ENCODE measurements around the gene NEK9. TPM values are rescaled to one million over a fixed set of nuclear protein-coding genes. Genes with fewer than 3 reads are reported as not detected.

NEK9 gene
- total RNA-seq, 1 donor from 2014 or later, result 116 TPM

DNA sequence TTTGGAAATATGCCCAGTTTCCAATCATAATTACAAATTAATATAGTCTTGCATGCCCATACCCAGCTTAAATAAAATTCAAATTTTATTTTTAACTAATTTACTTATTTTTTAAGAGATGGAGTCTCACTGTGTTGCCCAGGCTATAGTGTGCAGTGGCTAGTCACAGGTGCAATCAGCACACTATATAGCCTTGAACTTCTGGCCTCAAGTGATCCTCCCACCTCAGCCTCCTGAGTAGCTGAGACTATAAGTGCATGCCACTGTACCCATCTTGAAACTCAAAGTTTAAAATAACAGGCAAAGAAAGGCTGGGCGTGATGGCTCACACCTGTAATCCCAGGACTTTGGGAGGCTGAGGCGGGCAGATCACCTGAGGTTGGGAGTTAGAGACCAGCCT is 85.9 kb downstream of the NEK9 start:
- DNase-seq (ENCODE audit: low spot score in 2 of 2), result no peak
- H3K27me3 ChIP-seq, result no peaks in the 10 kb centered on the region
- intact Hi-C loops (cut with DNase I), result no loop called here
- peaks cover 0 to 7% of the 10 kb centered on the region in 2 donors for H3K4me1 ChIP-seq
- peaks cover 8 to 44% of the 10 kb centered on the region in 2 donors for H3K36me3 ChIP-seq
- no peaks in the 10 kb centered on the region for H3K9me3 ChIP-seq
- H3K27ac ChIP-seq, result no peak overlapping the region
- H3K4me3 ChIP-seq, result no peak overlapping the region
- TF ChIP-seq CTCF (IDR thresholded peaks at IDR 0.05), result no peak

GRCh38 chr14:75040507-75040906 is 86.3 kb downstream of the NEK9 start:
- Histone ChIP-seq H3K27me3 (no peaks in the 10 kb centered on the region), H3K36me3 (peaks cover 8 to 48% of the 10 kb centered on the region in 2 donors), H3K27ac (no peak overlapping the region), H3K4me1 (peaks cover 0 to 7% of the 10 kb centered on the region in 2 donors), H3K9me3 (no peaks in the 10 kb centered on the region), H3K4me3 (no peak overlapping the region)
- TF ChIP-seq CTCF (IDR thresholded peaks at IDR 0.05), result no peak
- intact Hi-C loops (cut with DNase I), result no loop called here
- no peak for DNase-seq (ENCODE audit: low spot score in 2 of 2)

- Histone ChIP-seq H3K4me1 (no peaks in the 10 kb centered on the region), H3K4me3 (no peak overlapping the region), H3K27me3 (no peaks in the 10 kb centered on the region), H3K9me3 (no peaks in the 10 kb centered on the region), H3K27ac (no peak overlapping the region), H3K36me3 (peaks cover 37 to 67% of the 10 kb centered on the region in 2 donors)
- no peak for DNase-seq (ENCODE audit: low spot score in 2 of 2)
- intact Hi-C loops (cut with DNase I), result no loop called here
- TF ChIP-seq CTCF (IDR thresholded peaks at IDR 0.05), result no peak
Observed at GRCh38 chr14:75032939-75033338, 93.9 kb downstream of the NEK9 start.

GRCh38 chr14:75030147-75030546 is 96.7 kb downstream of the NEK9 start:
- no peak for TF ChIP-seq CTCF (IDR thresholded peaks at IDR 0.05)

More at GRCh38 chr14:75030147-75030546, 96.7 kb downstream of the NEK9 start:
- Histone ChIP-seq H3K27ac (no peak overlapping the region), H3K27me3 (no peaks in the 10 kb centered on the region), H3K4me3 (no peak overlapping the region), H3K36me3 (peaks cover 33 to 51% of the 10 kb centered on the region in 2 donors), H3K9me3 (no peaks in the 10 kb centered on the region), H3K4me1 (no peaks in the 10 kb centered on the region)
- DNase-seq (ENCODE audit: low spot score in 2 of 2), result no peak
- intact Hi-C loops (cut with DNase I), result no loop called here

Other genes starting within 250 kb of the NEK9 start
- 59.7 TPM for gene DLST, start 245.1 kb downstream of the NEK9 start, total RNA-seq
- 12.1 TPM for gene RPS6KL1, start 203.8 kb downstream of the NEK9 start, total RNA-seq
- gene PGF, start 171.5 kb downstream of the NEK9 start, total RNA-seq, result 41.1 TPM
- 27.1 TPM for gene EIF2B2, start 124.1 kb downstream of the NEK9 start, total RNA-seq
- gene MLH3, start 75.6 kb downstream of the NEK9 start, total RNA-seq, result 23.9 TPM
- not detected for gene ACYP1, start 63.0 kb downstream of the NEK9 start, total RNA-seq
- gene ZC2HC1C, start 57.4 kb downstream of the NEK9 start, total RNA-seq, result not detected
- gene TMED10, start 49.6 kb upstream of the NEK9 start, total RNA-seq, result 190 TPM
- gene FOS, start 151.8 kb upstream of the NEK9 start, total RNA-seq, result 4,268 TPM